Measurements from ENCODE around the gene ZP1.
"Not testable (repeated sequence)": the region's sequence is repeated elsewhere in the genome, so short reads cannot be mapped to it uniquely, and the experiment has no call there.

The ZP1 gene

GRCh38 chr11:60879971-60880588, 12.7 kb downstream of the ZP1 start:
- DNase-seq: no peak

GRCh38 chr11:60880643-60881282, 13.4 kb downstream of the ZP1 start:
- DNase-seq: no peak

GRCh38 chr11:60887556-60887955, 20.2 kb downstream of the ZP1 start:
- DNase-seq: peak; percentile 11 to 16

- DNase-seq: no peak
Observed at GRCh38 chr11:60889869-60890311, 22.5 kb downstream of the ZP1 start.

- DNase-seq: no peak
Observed at GRCh38 chr11:60890696-60891095, 23.4 kb downstream of the ZP1 start.

- DNase-seq: no peak
Observed at GRCh38 chr11:60891103-60891741, 23.9 kb downstream of the ZP1 start.

- no peak for DNase-seq
Observed at GRCh38 chr11:60895687-60896086, 28.3 kb downstream of the ZP1 start.

- no peak for DNase-seq
Observed at GRCh38 chr11:60897496-60897895, 30.2 kb downstream of the ZP1 start.

- peak in 1 of 2 donors; percentile 32 for DNase-seq
Observed at GRCh38 chr11:60899046-60899936, 31.9 kb downstream of the ZP1 start.

GRCh38 chr11:60899977-60900376, 32.6 kb downstream of the ZP1 start:
- no peak for DNase-seq

GRCh38 chr11:60900673-60901404, 33.5 kb downstream of the ZP1 start:
- no peak for DNase-seq

- DNase-seq: no peak
Observed at GRCh38 chr11:60902625-60903024, 35.3 kb downstream of the ZP1 start.

GRCh38 chr11:60905047-60905446, 37.7 kb downstream of the ZP1 start:
- no peak for DNase-seq

- DNase-seq: peak; percentile 18 to 44
Observed at GRCh38 chr11:60905551-60906113, 38.3 kb downstream of the ZP1 start.

- peak; percentile 94 to 99 for DNase-seq
Observed at GRCh38 chr11:60906132-60906972, 39.0 kb downstream of the ZP1 start, which contains the start of gene PRPF19. Gene PRPF19 (minus strand): TSS chr11:60906585. CDS start chr11:60906382, 203 bp downstream.

GRCh38 chr11:60908803-60909202, 41.5 kb downstream of the ZP1 start:
- no peak for DNase-seq

- DNase-seq: not testable (repeated sequence)
Observed at GRCh38 chr11:60909680-60910280, 42.4 kb downstream of the ZP1 start.

- DNase-seq: no peak
Observed at GRCh38 chr11:60910281-60910687, 42.9 kb downstream of the ZP1 start.

- no peak for DNase-seq
Observed at GRCh38 chr11:60910711-60911380, 43.5 kb downstream of the ZP1 start.

Data from activated CD4-positive, alpha-beta T cell treated with anti-CD3 and anti-CD28 coated beads for 4 hours (primary cell).